OCI-M1 (cell line): ENCODE measurements around the gene CBFA2T3.

Experiments
- DNase-seq: peaks from one replicate; lab custom pipeline; 2025; lab: John Stamatoyannopoulos, UW

Gene CBFA2T3

DNA sequence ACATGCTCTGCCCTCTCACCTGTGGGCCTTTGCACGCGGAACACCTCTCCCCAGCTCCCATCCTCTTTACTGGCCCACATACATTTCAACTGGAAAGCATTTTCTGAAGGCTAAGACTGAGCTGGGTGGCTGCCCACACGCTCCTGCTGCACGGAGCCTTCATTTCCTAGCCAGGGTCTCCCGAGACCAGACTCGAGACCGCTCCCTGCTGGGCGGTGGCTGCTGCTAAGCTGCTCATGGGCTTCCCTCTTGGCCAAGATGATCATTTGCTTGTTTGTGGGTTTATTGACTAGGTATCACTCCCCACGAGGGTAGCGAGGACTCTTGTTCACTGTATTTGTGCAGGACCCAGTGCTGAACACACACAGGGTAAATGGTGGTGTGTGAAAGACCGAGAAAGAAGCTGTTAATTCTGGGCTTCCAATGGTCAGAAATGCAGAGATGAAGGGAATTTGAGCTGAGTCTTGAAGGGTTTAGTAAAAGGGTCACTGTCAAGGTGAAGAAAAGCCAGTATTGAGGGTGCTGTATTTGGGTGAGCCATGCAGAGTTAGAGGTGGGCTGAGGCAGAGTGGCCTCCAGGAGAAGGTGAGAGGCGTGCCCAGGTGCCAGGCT, 119.2 kb downstream of the CBFA2T3 start:
- peak; percentile 86 for DNase-seq

DNA sequence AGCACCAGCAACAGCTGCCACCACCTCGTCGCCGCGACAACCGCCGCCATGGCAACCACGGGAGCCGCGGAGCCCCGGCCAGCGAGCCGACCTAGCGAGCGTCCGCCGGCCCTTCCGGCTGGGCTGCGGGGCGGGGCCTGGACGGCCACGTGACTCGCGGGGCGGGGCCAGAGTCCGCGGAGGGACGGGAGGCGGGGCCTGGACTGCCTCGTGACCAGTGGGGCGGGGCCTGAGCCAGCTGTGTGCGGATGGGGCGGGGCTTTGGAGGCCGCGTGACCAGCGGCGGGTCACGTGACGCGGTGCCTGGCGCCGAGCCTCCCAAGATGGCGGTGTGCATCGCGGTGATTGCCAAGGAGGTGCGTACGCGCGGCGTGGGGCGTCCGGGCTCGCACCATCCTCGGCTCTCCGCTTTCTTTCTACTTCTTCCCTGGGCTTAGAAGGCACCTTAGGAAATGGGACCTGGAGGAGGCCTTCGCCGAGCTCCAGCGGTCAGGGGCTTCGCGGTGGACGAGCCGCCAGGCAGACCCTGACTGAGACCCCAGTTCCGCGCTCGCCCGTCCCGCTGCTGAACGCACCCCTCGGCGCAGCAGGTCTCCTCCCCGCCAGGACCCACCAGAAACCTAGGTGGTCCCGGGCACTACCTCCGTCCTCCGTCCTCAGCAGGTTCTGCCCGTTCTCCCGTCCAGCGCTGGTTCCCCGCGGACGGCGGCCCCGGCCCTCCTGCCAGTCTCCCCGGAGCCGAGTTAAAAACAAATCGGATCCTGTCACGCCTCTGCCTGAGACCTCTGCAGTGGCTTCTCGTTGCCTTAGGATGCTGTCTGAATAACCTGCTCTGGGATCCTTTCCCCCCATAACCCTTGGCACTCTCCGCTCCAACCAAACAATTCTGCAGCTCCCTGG, 119.9 kb downstream of the CBFA2T3 start, which contains the start of the genes GALNS and TRAPPC2L:
GALNS (minus strand) TSS at position 120 of the 900 bp plus-strand sequence; CDS start at position 50, 70 bp downstream.
TRAPPC2L (plus strand) TSS at position 300 of the 900 bp plus-strand sequence; CDS start at position 324, 24 bp downstream.
- DNase-seq = peak; percentile 98

GRCh38 chr16:88856122-88856827, 120.7 kb downstream of the CBFA2T3 start:
- no peak for DNase-seq

DNA sequence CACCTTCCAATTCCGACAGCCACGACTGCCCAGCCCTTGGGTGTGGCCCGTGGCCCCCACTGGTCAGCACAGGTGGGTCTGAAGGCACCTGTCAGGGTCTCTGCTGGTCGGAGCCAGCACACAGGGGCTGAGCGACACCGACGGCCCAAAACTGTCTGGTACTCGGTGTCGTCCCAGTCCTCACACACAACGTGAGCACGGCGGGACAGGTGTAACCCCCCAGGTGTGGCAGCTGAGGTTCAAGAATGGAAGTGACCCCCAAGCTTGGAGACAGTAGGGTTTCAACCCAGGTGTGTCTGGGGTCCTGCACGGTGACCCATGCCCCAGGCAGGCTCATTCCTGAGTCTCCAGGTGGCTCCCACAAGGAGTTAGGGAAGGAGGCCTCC, 121.3 kb downstream of the CBFA2T3 start:
- no peak for DNase-seq

DNA sequence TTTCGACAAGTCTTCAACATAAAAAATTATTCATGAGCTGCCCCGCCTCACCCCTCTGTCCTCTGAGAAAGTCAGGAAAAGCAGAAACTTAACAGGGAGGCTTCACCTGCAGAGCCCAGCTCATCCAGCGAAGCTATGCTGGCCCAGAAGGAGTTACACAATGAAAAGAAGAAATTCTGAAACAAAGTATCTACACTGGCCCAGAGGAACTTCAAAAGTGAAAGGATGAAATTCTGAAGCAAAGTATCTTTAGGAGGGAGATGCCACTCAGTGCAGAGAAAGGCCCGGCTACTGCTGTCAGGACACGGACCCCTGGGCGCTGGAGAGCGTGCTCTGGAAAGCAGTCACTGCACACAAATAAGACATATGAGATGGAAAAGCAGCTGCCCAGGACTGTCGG, 121.8 kb downstream of the CBFA2T3 start:
- no peak for DNase-seq

DNA sequence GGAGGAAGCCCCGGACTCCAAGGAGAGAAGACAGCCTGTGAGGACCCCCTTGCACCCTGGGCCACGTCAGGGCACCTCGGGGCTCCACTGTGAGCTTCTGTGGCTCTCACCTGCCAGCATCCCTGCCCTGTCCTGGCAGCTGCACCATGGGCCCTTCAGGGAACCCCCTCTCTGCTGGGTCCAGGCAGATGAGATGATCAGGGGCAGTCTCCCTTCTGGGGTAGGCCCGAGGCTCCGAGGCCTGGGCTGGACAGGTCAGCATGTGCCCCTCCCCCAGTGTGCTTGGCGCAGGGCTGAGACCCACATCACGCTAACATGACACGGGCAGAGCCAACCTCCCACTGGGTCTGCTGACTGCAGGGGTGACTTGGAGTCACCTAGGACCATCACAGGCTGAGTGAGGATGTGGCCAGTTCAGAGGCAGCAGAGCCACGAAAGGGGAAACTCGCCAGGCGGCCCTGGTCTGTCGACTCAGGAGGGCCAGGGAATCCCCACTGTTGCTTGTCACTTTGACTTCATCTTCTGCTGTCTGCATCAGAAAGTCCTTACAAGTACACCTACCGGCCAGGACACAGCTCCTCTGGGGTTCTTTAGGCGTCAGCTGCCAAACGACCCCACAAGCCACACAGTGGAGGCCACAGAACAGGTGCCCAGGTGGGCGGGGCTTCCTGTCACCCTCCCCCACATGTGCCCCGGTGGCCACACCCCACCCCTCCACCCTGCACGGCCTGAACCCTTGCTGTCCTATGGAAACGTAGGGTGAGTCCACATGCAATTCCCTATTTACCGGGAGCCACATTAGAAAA, 122.5 kb downstream of the CBFA2T3 start:
- DNase-seq = peak; percentile 7

DNA sequence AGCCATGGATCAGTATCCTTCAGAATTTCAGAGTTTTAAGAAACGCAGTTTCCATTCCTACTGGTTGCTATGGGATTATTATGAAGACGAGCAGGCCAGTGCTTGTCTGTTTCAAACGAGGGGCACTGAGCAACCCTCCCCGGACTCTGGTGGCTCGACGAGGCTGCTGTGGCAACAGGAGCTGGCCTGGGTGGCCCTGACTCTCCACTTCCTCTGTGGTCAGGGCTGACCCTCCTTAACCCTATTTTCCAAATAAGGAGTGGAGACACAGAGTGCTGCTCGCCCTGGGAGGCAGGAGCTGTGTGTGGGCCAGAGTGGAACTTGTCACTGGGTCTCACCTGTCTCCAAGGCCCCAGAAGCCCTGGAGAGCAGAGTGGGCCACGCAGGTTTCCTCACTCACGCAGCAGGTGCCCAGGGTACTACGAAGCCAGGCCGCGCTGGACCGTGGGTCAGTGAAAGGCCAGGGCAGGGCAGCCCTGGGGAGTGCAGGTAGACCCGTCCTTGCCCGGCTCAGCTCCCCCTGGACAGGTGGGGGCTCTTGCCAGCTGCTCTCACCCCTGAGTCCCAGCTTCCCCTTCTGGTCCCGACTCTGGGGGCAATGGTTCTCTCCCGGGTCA, 123.6 kb downstream of the CBFA2T3 start:
- DNase-seq = peak; percentile 11

DNA sequence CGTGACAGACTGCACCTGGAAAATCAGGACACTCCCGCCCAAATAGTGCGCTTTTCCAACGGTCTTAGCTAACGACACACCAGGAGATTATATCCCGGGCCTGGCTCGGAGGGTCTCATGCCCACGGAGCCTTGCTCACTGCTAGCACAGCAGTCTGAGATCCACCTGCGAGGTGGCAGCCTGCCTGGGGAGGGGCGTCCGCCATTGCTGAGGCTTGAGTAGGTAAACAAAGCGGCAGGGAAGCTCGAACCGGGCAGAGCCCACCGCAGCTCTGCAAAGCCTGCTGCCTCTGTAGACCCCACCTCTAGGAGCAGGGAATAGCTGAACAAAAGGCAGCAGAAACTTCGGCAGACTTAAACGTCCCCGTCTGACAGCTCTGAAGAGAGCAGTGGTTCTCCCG, 125.4 kb downstream of the CBFA2T3 start:
- DNase-seq = no peak

DNA sequence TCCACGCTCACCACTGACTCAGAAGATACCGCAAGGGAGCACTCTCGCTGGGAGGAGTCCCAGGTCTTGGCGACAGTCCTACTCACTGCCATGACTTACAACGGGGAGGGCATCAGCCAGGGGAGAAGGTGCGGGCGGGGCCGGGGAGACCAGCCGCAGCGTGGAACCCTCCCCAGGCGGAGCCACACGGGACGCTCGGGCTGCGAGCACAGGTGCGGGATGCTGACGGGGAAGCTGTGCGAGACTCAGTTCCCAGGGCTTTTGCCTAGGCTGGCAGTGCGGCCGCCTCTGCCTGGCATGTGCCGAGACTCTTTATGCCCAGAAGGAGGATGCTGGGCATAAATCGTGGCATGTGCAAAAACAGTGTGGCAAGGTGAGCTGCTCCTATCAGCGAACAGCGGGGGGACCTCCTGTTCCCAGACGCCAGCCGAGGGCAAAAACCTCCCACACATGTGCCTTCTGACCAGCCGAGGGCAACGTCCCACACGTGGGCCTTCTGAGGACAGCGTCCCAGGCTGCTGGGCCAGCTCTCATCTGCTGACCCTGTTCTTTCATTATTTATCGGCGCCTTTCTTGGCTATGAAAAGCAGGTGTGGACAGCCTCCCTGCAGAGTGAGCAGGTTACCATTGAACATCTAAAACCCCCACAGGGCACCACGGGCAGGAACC, 126.3 kb downstream of the CBFA2T3 start:
- DNase-seq = no peak

DNA sequence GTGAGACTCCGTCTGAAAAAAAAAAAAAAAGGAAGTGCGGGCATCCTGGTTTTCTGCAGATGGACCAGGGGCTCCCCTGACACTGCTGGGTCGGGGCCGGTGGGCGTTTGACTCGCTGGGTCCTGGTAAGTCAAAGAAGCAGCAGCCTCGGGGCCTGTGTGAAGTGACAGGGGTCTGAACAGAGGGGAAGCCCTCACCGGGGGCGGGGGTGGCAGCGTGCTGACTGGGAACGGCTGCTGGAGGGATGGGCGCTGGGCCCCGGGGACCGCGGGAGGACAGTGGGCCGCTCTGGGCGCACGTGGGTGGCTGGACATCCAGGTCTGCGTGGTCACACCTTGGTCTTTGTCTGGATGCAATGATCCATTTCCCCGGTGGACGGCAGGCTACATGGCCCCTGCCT, 128.4 kb downstream of the CBFA2T3 start:
- no peak for DNase-seq

- DNase-seq = no peak
Measured at GRCh38 chr16:88847654-88848053, 129.4 kb downstream of the CBFA2T3 start.

- DNase-seq = no peak
Measured at GRCh38 chr16:88846088-88846487, 130.9 kb downstream of the CBFA2T3 start.

GRCh38 chr16:88844419-88845036, 132.5 kb downstream of the CBFA2T3 start:
- DNase-seq = no peak

- no peak for DNase-seq
Measured at GRCh38 chr16:88843256-88843655, 133.8 kb downstream of the CBFA2T3 start.

DNA sequence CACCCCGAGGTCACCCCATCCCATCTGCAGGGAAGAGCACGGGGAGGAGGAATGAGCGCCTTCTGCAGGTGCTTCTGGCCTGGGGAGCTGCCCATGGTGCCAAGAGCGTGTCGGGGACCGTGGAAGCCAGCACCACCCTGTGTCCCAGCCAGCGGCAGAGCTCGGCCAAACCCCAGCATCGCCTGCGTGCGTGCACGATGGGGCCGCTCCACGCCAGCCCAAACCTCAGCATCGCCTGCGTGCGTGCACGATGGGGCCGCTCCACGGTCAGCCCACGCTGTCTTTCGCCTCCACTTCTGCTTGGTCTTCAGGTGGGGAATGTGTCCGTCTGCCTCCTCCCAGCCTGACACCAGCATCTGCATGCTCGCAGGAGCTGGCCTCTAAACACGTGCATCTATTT, 134.2 kb downstream of the CBFA2T3 start:
- no peak for DNase-seq

DNA sequence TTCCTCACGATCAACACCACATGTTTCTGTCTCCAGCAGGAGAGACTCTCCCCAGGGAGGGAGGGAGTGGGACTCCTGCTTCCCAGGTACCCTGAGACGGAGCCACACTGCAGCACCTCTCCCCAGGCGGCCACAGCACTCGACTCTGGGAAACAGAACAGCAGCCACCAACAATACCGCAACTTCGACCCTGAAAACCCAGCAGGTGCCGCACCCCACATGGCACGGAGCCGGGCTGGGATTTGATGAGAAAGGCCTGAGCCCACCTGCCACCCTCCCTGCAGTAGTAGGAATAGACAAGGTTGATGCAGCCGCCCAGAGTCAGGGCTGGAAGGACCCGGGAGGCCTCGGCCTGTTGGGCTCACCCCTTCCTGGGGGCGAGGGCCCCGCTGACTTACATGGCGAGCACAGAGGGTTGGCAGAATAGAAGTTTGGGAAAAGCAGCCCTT, 134.7 kb downstream of the CBFA2T3 start:
- no peak for DNase-seq

- no peak for DNase-seq
Measured at GRCh38 chr16:88841521-88842307, 135.3 kb downstream of the CBFA2T3 start.

- DNase-seq = no peak
Measured at GRCh38 chr16:88840600-88841215, 136.3 kb downstream of the CBFA2T3 start.
